Esophagus squamous epithelium (tissue), 5 donors: Measurements from ENCODE around the gene ARL4C. TPM values are rescaled to one million over a fixed set of nuclear protein-coding genes. Genes with fewer than 3 reads are reported as not detected.

Source experiments
- DNase-seq: peaks from one replicate; lab custom pipeline; 2025; lab: John Stamatoyannopoulos, UW
- H3K27ac ChIP-seq, 4 donors: fragments of 200-600 bp; sonication (generic); one replicate each; pipeline ENCODE4 v1.5.1; 2016 to 2019; ENCODE audit warnings: mild to moderate bottlenecking in 1 of 4
- H3K27me3 ChIP-seq, 4 donors: fragments of 200-600 bp; sonication (generic); 1 replicate in 3 of 4; 2 replicates in 1 of 4; pipeline versions ENCODE4 v1.5.1 to v1.6.0; 2017 to 2021; ENCODE audit warnings: antibody characterized with exemption in 1 of 4
- H3K36me3 ChIP-seq, 3 donors: fragments of 200-600 bp; sonication (generic); one replicate each; pipeline ENCODE4 v1.5.1; 2016 to 2019
- H3K4me1 ChIP-seq, 3 donors: fragments of 200-600 bp; sonication (generic); one replicate each; pipeline ENCODE4 v1.5.1; 2017 to 2019
- H3K4me3 ChIP-seq, 4 donors: fragments of 200-600 bp; sonication (generic); 1 replicate in 3 of 4; 2 replicates in 1 of 4; pipeline ENCODE4 v1.5.1; 2016 to 2019; ENCODE audit warnings: mild to moderate bottlenecking in 2 of 4, moderate library complexity in 1 of 4
- H3K9me3 ChIP-seq, 3 donors: fragments of 200-600 bp; sonication (generic); one replicate each; pipeline ENCODE4 v1.5.1; 2016 to 2019
- POLR2A ChIP-seq, 4 donors: fragments of 450-650 bp; IDR thresholded peaks; one replicate each; pipeline ENCODE4 v1.6.1; 2017; ENCODE audit warnings: antibody characterized with exemption in 4 of 4, mild to moderate bottlenecking in 4 of 4, moderate library complexity in 3 of 4
- WGBS, 2 donors: methylation state at CpG; one replicate each; pipeline ENCODE4 v1.1.5; 2018; 5-methylcytosine and 5-hydroxymethylcytosine counted together
- intact Hi-C: fragments of 100-400 bp; cut with DNase I; formaldehyde crosslinking; loops from one replicate; pipeline ENCODE4 v1.15.0; 2022
- total RNA-seq, 4 donors: library from RNA; depleted of rRNA; stranded (reverse); fragments of >200 nt; gene quantifications; one replicate each; pipeline ENCODE4 v1.1.0, GENCODE V29; 2016
- TF ChIP-seq, protein P1 (sequence below), 6 experiments: fragments of 450-650 bp in 4 of 6; fragments of 200-600 bp in 2 of 6; sonication (generic) in 2 of 6; IDR thresholded peaks; one replicate each; pipeline ENCODE4 v1.5.1; 2016 to 2019; ENCODE audit warnings: antibody characterized with exemption in 6 of 6, mild to moderate bottlenecking in 4 of 6, moderate library complexity in 4 of 6
- donor health status: DM: yes; HTN: yes; CAD: no.

ARL4C gene
- total RNA-seq, 4 donors from 2014 or later = 11.2 to 27.1 (median 20.0) TPM

DNA sequence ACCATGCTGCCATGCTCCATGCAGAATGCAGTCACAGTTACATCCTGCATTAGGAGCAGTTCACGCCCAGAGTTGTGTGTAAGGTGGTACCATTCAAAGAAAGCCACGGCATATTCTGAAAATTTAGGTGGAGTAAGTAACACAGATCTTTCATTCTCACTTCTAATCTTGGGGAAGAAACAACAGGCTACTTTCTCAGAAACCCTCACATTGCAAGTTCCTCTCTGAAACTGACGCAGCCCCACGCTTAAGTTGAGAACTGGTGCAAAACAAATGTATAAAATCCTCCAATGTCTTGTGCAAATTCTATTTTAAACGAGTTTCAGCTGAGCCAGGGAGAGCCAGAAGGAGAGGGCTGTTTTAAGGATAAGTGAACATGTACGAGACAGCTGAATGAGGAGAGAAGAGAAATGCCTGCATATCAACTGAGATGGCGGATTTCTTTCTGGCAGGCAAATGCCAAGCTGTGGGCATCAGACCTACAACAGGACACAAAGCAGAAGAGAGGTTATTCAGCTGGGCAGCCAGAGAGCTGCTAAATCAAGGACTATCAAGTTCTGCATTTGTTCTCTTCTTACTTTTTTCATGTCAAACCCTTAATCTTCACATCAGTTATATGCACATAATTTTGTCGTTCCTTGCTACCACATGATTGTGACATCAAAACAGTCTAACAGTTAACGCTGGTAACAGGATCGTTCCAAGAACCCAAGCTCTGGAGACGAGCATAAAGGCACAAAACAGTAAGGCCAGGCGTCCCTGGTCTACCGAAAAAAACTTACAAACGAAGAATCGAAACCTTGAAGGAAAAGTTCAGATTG lies 6.4 kb downstream of the ARL4C start:
- Histone ChIP-seq H3K4me1 (peaks cover 2 to 70% (median 5%) of the 10 kb centered on the region in 3 donors), H3K9me3 (no peaks in the 10 kb centered on the region), H3K4me3 (peak overlapping the region in 2 of 4 donors; percentile 5 to 7), H3K36me3 (peaks cover 0 to 33% (median 0%) of the 10 kb centered on the region in 3 donors), H3K27ac (peak overlapping the region in 3 of 4 donors; percentile 38 to 53 (median 52)), H3K27me3 (no peaks in the 10 kb centered on the region)
- intact Hi-C loops = no loop called here
- WGBS, 2 donors = 60 to 67% methylated on average over 14 to 15 of the region's 15 CpGs
- TF ChIP-seq POLR2A (IDR thresholded peaks at IDR 0.05) = no peak
- TF ChIP-seq, protein P1, sequence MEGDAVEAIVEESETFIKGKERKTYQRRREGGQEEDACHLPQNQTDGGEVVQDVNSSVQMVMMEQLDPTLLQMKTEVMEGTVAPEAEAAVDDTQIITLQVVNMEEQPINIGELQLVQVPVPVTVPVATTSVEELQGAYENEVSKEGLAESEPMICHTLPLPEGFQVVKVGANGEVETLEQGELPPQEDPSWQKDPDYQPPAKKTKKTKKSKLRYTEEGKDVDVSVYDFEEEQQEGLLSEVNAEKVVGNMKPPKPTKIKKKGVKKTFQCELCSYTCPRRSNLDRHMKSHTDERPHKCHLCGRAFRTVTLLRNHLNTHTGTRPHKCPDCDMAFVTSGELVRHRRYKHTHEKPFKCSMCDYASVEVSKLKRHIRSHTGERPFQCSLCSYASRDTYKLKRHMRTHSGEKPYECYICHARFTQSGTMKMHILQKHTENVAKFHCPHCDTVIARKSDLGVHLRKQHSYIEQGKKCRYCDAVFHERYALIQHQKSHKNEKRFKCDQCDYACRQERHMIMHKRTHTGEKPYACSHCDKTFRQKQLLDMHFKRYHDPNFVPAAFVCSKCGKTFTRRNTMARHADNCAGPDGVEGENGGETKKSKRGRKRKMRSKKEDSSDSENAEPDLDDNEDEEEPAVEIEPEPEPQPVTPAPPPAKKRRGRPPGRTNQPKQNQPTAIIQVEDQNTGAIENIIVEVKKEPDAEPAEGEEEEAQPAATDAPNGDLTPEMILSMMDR (IDR thresholded peaks at IDR 0.05) = no peak
- no peak for DNase-seq

DNA sequence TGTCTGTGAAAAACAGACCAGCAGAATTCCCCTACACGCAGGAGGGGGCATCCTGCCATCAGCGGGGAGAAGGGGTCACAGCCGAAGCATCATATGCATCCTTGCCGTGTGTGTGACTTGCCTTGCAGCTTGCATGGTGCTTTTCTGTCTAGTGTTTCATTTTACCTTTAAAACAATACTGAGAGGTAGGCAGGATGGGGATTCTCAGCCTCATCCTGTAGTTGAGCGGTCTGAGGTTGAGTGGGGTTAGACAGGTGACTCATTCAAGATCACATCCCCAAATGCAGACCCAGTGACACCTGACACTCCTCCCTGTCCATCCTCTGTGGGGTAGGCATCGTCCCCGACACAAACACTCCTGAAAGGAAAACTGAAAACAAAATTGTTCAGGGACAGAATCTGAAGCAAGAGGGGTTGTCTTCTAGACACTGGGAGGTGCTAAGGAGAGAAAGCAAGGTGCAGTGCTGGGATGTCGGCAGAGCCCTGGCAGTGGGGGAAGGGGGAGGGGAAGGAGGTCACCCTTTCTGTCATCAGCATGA lies 7.9 kb downstream of the ARL4C start:
- TF ChIP-seq, protein P1 (IDR thresholded peaks at IDR 0.05) = no peak
- TF ChIP-seq POLR2A (IDR thresholded peaks at IDR 0.05) = peak in 1 of 4 donors; percentile 24
- H3K9me3 ChIP-seq = no peaks in the 10 kb centered on the region
- 48 to 63% methylated on average over 4 to 8 of the region's 8 CpGs for WGBS, 2 donors
- intact Hi-C loops = no loop called here
- no peak overlapping the region for H3K4me3 ChIP-seq
- H3K4me1 ChIP-seq = peaks cover 0 to 55% (median 0%) of the 10 kb centered on the region in 3 donors
- peak overlapping the region in 1 of 4 donors; percentile 52 for H3K27ac ChIP-seq
- no peak for DNase-seq
- no peaks in the 10 kb centered on the region for H3K27me3 ChIP-seq
- peaks cover 0 to 33% (median 0%) of the 10 kb centered on the region in 3 donors for H3K36me3 ChIP-seq

DNA sequence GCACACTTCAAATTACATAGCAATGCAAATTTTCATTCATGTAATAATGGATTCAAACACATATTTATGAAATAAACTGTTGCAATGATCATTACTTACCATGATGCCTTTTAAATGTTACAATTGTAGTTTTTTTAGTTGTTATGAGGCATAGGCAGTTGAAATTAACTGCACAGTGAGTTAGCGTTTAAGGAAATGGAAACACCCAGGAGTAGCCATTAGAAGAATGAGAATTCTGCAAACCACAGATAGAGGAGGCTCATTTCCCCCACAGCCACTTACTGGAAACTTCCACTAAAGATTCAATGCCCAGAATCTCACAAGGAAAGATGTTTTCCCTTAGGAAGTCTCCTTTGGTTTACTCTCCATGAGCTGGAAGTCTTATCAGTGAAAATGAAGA lies 8.4 kb downstream of the ARL4C start:
- intact Hi-C loops = no loop called here
- TF ChIP-seq, protein P1 (IDR thresholded peaks at IDR 0.05) = no peak
- no peak for TF ChIP-seq POLR2A (IDR thresholded peaks at IDR 0.05)
- no peaks in the 10 kb centered on the region for H3K27me3 ChIP-seq
- H3K4me1 ChIP-seq = peaks cover 0 to 50% (median 0%) of the 10 kb centered on the region in 3 donors
- H3K27ac ChIP-seq = no peak overlapping the region
- peaks cover 0 to 33% (median 0%) of the 10 kb centered on the region in 3 donors for H3K36me3 ChIP-seq
- no peaks in the 10 kb centered on the region for H3K9me3 ChIP-seq
- no peak for DNase-seq
- no peak overlapping the region for H3K4me3 ChIP-seq
- 73 to 84% methylated on average over 1 of the region's 1 CpG for WGBS, 2 donors

DNA sequence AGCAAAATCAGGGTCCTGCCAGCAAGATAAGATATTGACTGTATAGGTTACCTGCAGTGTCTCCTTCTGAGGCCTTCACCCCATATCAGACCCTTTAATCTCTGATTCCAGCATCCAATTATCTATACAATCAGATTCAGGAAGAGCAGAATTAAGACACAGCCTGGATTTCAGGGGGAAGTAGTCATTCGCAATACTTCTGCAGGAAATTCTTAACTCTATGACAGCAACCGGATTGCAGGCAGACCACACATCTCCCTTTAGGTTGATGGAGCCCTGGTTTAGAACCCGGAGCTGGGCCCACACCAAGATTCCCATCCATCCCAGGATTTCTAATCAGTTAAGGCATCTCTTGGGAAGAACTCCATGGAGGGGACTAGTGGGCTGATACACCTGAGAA lies 9.5 kb downstream of the ARL4C start:
- intact Hi-C loops = no loop called here
- 74 to 84% methylated on average over 3 of the region's 3 CpGs for WGBS, 2 donors

More for the DNA sequence above, 9.5 kb downstream of the ARL4C start:
- Histone ChIP-seq H3K4me1 (peaks cover 0 to 39% (median 0%) of the 10 kb centered on the region in 3 donors), H3K4me3 (no peak overlapping the region), H3K27me3 (no peaks in the 10 kb centered on the region), H3K27ac (no peak overlapping the region), H3K9me3 (no peaks in the 10 kb centered on the region), H3K36me3 (peaks cover 0 to 33% (median 0%) of the 10 kb centered on the region in 3 donors)
- TF ChIP-seq, protein P1 (IDR thresholded peaks at IDR 0.05) = no peak
- no peak for TF ChIP-seq POLR2A (IDR thresholded peaks at IDR 0.05)
- no peak for DNase-seq
